Measurements from ENCODE around the gene PKIB.

DNA sequence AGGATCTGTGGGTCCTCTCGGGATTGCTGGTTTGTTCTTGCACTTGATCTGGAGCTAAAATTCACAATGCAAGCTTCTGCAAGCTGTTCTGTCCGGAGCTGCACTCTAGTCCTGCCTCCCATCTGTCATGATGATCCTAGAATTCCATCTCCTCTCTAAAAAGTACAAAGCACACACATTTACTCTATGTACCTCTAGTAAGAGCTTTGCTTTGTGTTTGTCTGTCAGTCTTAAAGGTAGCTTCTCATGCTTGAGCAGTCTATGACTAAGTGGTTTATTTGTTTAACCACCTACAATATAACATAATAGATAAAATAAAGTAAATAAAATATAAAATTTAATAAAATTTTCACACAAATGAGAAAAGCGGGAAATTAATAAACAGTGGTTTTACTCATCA is 46.0 kb upstream of the PKIB start:
- TF ChIP-seq POLR2A (IDR thresholded peaks at IDR 0.05) = no peak
- TF ChIP-seq, protein P1, sequence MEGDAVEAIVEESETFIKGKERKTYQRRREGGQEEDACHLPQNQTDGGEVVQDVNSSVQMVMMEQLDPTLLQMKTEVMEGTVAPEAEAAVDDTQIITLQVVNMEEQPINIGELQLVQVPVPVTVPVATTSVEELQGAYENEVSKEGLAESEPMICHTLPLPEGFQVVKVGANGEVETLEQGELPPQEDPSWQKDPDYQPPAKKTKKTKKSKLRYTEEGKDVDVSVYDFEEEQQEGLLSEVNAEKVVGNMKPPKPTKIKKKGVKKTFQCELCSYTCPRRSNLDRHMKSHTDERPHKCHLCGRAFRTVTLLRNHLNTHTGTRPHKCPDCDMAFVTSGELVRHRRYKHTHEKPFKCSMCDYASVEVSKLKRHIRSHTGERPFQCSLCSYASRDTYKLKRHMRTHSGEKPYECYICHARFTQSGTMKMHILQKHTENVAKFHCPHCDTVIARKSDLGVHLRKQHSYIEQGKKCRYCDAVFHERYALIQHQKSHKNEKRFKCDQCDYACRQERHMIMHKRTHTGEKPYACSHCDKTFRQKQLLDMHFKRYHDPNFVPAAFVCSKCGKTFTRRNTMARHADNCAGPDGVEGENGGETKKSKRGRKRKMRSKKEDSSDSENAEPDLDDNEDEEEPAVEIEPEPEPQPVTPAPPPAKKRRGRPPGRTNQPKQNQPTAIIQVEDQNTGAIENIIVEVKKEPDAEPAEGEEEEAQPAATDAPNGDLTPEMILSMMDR (IDR thresholded peaks at IDR 0.05) = no peak

All from lower leg skin (tissue), 3 donors.